ENCODE results near the gene IKBKE. TPM values are rescaled to one million over a fixed set of nuclear protein-coding genes. Genes with fewer than 3 reads are reported as not detected.

IKBKE gene
- total RNA-seq, 4 donors from 2014 or later: 5.7 to 27.0 (median 17.4) TPM

DNA sequence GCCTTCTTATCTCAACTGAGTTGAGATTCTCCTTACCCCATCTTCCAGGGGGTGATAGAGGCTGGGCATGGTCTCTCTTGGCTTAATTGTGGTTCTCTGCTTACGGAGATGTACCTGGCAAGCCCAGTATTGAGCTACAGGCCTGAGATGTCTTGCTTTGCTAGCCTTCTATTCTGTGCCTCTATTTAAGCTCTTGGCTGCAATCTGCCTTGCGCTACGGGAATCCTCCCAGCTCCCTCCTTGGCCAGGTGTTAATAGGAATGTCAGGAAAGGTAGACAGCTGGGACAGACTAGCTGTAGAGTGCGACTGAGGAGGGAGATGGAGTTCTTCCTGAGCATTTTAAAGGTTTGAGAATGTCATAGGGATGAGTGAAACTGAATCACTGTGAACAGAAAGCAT lies 10.6 kb upstream of the IKBKE start:
- TF ChIP-seq, protein P1, sequence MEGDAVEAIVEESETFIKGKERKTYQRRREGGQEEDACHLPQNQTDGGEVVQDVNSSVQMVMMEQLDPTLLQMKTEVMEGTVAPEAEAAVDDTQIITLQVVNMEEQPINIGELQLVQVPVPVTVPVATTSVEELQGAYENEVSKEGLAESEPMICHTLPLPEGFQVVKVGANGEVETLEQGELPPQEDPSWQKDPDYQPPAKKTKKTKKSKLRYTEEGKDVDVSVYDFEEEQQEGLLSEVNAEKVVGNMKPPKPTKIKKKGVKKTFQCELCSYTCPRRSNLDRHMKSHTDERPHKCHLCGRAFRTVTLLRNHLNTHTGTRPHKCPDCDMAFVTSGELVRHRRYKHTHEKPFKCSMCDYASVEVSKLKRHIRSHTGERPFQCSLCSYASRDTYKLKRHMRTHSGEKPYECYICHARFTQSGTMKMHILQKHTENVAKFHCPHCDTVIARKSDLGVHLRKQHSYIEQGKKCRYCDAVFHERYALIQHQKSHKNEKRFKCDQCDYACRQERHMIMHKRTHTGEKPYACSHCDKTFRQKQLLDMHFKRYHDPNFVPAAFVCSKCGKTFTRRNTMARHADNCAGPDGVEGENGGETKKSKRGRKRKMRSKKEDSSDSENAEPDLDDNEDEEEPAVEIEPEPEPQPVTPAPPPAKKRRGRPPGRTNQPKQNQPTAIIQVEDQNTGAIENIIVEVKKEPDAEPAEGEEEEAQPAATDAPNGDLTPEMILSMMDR (IDR thresholded peaks at IDR 0.05): no peak
- TF ChIP-seq POLR2A (IDR thresholded peaks at IDR 0.05) (no peak), EP300 (IDR thresholded peaks at IDR 0.05) (no peak), POLR2AphosphoS5 (IDR thresholded peaks at IDR 0.05) (no peak)
- no peak for DNase-seq (ENCODE audit: low spot score in 2 of 2)
- H3K9me3 ChIP-seq: no peaks in the 10 kb centered on the region
- H3K4me3 ChIP-seq: no peak overlapping the region
- peaks cover 26% of the 10 kb centered on the region for H3K36me3 ChIP-seq
- no peaks in the 10 kb centered on the region for H3K27me3 ChIP-seq
- peaks cover 43% of the 10 kb centered on the region for H3K4me1 ChIP-seq
- WGBS: 91% methylated on average over 4 of the region's 4 CpGs
- no peak overlapping the region for H3K27ac ChIP-seq

DNA sequence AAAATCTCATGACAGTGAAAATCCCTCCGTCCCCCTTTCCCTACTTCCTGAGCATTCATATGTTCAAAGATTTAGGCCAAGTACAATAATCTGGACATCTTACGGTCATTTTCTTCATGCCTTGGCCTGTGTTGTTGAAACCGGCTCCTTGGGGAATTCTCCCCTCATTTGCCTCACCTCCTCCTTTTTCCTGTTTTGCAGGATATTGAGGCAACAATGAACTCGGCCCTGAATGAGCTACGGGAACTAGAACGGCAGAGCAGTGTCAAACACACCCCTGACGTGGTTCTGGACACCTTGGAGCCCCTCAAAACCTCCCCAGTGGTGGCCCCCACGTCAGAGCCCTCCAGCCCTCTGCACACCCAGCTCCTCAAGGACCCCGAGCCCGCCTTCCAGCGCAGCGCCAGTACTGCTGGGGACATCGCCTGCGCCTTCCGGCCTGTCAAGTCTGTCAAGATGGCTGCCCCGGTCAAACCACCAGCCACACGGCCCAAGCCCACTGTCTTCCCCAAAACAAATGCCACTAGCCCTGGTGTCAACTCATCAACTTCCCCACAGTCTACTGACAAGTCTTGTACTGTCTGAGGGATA lies 9.3 kb upstream of the IKBKE start:
- Histone ChIP-seq H3K4me3 (no peak overlapping the region), H3K4me1 (peaks cover 43% of the 10 kb centered on the region), H3K27ac (no peak overlapping the region), H3K36me3 (peaks cover 14% of the 10 kb centered on the region), H3K27me3 (no peaks in the 10 kb centered on the region), H3K9me3 (no peaks in the 10 kb centered on the region)
- TF ChIP-seq, protein P1 (IDR thresholded peaks at IDR 0.05): no peak
- peak in 1 of 3 donors; percentile 9 for TF ChIP-seq POLR2AphosphoS5 (IDR thresholded peaks at IDR 0.05)
- 78% methylated on average over 10 of the region's 17 CpGs for WGBS
- peak in 1 of 2 donors; percentile 66 for DNase-seq (ENCODE audit: low spot score in 2 of 2)

DNA sequence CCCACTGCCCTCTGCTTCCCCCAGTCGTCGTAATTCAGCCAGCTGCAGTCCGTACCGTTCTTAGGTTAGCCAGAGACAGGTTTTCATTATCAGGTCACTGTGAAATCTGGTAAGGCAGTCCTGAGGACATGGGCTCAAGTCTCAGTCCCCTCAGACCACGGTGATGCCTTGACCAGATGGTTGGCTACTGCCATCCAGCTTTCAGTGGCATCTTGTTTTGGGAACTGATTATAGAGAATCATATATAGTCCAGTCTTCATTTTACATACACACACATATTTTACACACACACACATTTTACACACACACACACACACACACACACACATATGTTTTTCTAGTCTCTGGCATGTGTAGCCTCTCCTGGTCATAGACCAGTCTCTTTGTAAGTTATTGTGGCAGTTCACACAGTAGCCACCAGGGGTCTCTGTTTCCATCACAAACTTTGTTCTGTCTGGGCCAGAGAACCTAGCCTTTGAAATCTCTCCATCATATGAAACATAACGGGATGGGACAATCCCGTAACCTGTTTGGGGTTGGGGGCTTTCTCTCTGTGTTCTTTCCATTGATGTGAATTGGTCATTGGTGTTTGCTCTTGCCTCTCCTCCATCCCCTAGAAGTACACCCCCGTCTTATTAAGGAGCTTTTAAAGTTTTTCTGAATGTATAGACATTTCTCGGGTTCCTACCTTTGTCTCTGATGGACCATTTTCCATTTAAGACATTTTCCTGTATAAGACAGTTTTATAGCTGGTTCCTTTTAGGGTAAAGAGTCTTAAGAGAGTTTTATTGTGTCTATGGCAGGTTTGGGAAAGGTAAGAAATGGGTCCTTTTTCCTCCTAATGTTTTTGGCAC lies 8.4 kb upstream of the IKBKE start:
- no peak for TF ChIP-seq EP300 (IDR thresholded peaks at IDR 0.05)
- TF ChIP-seq, protein P1 (IDR thresholded peaks at IDR 0.05): peak; percentile 81 to 88
- no peak for TF ChIP-seq POLR2AphosphoS5 (IDR thresholded peaks at IDR 0.05)
- TF ChIP-seq POLR2A (IDR thresholded peaks at IDR 0.05): no peak
- Histone ChIP-seq H3K36me3 (peaks cover 14% of the 10 kb centered on the region), H3K9me3 (no peaks in the 10 kb centered on the region), H3K4me3 (no peak overlapping the region), H3K27ac (no peak overlapping the region), H3K4me1 (peaks cover 35% of the 10 kb centered on the region), H3K27me3 (no peaks in the 10 kb centered on the region)
- DNase-seq (ENCODE audit: low spot score in 2 of 2): no peak
- WGBS: 67% methylated on average over 9 of the region's 9 CpGs

DNA sequence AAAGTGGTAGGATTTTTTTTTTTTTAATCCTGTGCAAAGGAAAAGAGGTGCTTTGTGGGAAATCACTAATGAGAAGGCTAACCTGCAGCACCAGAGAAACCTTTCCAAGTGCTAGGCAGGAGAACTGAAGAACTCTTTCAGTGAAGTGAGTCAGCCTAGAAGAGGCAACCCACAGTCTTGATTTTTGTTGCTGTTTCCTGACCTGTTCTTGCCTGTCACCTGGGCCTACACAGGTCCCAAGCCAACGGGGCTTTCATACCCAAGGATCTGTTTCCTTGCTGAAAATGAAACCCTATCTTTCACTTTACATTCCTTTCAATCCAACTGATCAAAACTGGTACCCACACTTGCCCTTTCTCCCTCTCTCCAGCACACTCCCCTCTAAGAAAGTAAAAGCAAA lies 7.1 kb upstream of the IKBKE start:
- Histone ChIP-seq H3K4me1 (peaks cover 24% of the 10 kb centered on the region), H3K27me3 (no peaks in the 10 kb centered on the region), H3K9me3 (no peaks in the 10 kb centered on the region), H3K36me3 (peaks cover 14% of the 10 kb centered on the region), H3K27ac (peak overlapping the region; percentile 16), H3K4me3 (no peak overlapping the region)
- WGBS: 58% methylated on average over 1 of the region's 1 CpG
- DNase-seq (ENCODE audit: low spot score in 2 of 2): no peak
- TF ChIP-seq EP300 (IDR thresholded peaks at IDR 0.05) (no peak), POLR2AphosphoS5 (IDR thresholded peaks at IDR 0.05) (no peak), POLR2A (IDR thresholded peaks at IDR 0.05) (no peak)
- TF ChIP-seq, protein P1 (IDR thresholded peaks at IDR 0.05): no peak

DNA sequence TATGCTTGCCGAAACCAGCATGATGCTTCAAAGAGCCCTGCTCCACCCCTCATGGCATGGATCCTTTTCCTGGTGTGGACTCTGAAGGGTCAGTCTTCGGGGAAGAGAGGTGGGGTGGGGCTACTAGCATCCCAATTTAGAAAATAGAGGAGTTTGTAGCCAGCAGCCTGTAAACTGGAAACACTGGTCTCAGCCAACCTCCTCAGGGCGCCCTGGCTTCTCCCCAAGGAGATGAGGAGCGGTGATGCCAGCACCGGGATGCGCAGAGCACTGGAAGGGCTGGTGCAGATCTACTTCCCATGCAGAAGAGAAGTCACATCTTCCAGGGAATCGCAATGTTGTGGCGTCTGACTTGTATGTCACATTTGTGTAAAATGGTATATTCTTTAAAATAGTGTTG lies 6.4 kb upstream of the IKBKE start:
- Histone ChIP-seq H3K9me3 (no peaks in the 10 kb centered on the region), H3K4me1 (peaks cover 27% of the 10 kb centered on the region), H3K27ac (no peak overlapping the region), H3K4me3 (no peak overlapping the region), H3K27me3 (no peaks in the 10 kb centered on the region), H3K36me3 (peaks cover 7% of the 10 kb centered on the region)
- no peak for DNase-seq (ENCODE audit: low spot score in 2 of 2)
- TF ChIP-seq, protein P1 (IDR thresholded peaks at IDR 0.05): no peak
- TF ChIP-seq POLR2AphosphoS5 (IDR thresholded peaks at IDR 0.05) (no peak), EP300 (IDR thresholded peaks at IDR 0.05) (no peak), POLR2A (IDR thresholded peaks at IDR 0.05) (no peak)
- WGBS: 58% methylated on average over 8 of the region's 8 CpGs

All from suprapubic skin (tissue), 4 donors.